Body of pancreas (tissue), 4 donors: ENCODE measurements around the gene MYL4.

Experiments used
- CTCF ChIP-seq, 7 experiments: fragments of 450-650 bp in 4 of 7; fragments of 200-600 bp in 3 of 7; sonication (generic) in 3 of 7; IDR thresholded peaks; one replicate each; pipeline ENCODE4 v1.5.1; 2016 to 2019; ENCODE audit warnings: antibody characterized with exemption in 7 of 7
- POLR2A ChIP-seq, 3 donors: fragments of 450-650 bp; IDR thresholded peaks; one replicate each; pipeline ENCODE4 v1.6.1; 2016; ENCODE audit warnings: antibody characterized with exemption in 3 of 3, mild to moderate bottlenecking in 2 of 3

- TF ChIP-seq POLR2A (IDR thresholded peaks at IDR 0.05) = no peak
- no peak for TF ChIP-seq CTCF (IDR thresholded peaks at IDR 0.05)
Measured at GRCh38 chr17:47176389-47176826, 32.7 kb upstream of the MYL4 start.
